CD4-positive, alpha-beta T cell treated with Interleukin-1 beta for 1 hour (primary cell): ENCODE data around the gene LARGE2.

Experiments
- DNase-seq, 2 donors: peaks; one replicate each; pipeline ENCODE4 v3.0.0-alpha.2; 2020 to 2022

LARGE2 gene

GRCh38 chr11:45917286-45917622 is 5.2 kb upstream of the LARGE2 start:
- peak in 1 of 2 donors; percentile 35 for DNase-seq

GRCh38 chr11:45917623-45918330 is 4.7 kb upstream of the LARGE2 start, which contains the start of gene PEX16:
PEX16 (minus strand) TSS chr11:45917877; CDS start chr11:45917811, 66 bp downstream.
- peak; percentile 98 to 99 for DNase-seq

GRCh38 chr11:45918331-45918941 is 4.0 kb upstream of the LARGE2 start:
- peak; percentile 57 to 64 for DNase-seq

- no peak for DNase-seq
Measured at GRCh38 chr11:45918962-45919675, 3.3 kb upstream of the LARGE2 start.

GRCh38 chr11:45919806-45920530 is 2.5 kb upstream of the LARGE2 start:
- DNase-seq, result no peak

- no peak for DNase-seq
Measured at GRCh38 chr11:45920531-45921477, 1.7 kb upstream of the LARGE2 start.

GRCh38 chr11:45921561-45922424 is 663 bp upstream of the LARGE2 start:
- DNase-seq, result peak in 1 of 2 donors; percentile 17

- DNase-seq, result no peak
Measured at GRCh38 chr11:45924036-45924915, 1.8 kb downstream of the LARGE2 start.

GRCh38 chr11:45924927-45925326 is 2.5 kb downstream of the LARGE2 start:
- no peak for DNase-seq

GRCh38 chr11:45925550-45925949 is 3.1 kb downstream of the LARGE2 start:
- no peak for DNase-seq

- DNase-seq, result no peak
Measured at GRCh38 chr11:45926001-45926401, 3.5 kb downstream of the LARGE2 start.

GRCh38 chr11:45926536-45927331 is 4.3 kb downstream of the LARGE2 start:
- no peak for DNase-seq

- no peak for DNase-seq
Measured at GRCh38 chr11:45927332-45927683, 4.9 kb downstream of the LARGE2 start.

- no peak for DNase-seq
Measured at GRCh38 chr11:45927684-45928413, 5.4 kb downstream of the LARGE2 start.

- DNase-seq, result no peak
Measured at GRCh38 chr11:45928535-45929215, 6.2 kb downstream of the LARGE2 start.

GRCh38 chr11:45929486-45930030 is 7.1 kb downstream of the LARGE2 start:
- no peak for DNase-seq

- DNase-seq, result peak; percentile 57 to 84
Measured at GRCh38 chr11:45930031-45930794, 7.8 kb downstream of the LARGE2 start.
